Fibroblast of lung (primary cell): ENCODE data around the gene MDFIC. TPM values are rescaled to one million over a fixed set of nuclear protein-coding genes. Genes with fewer than 3 reads are reported as not detected.

ENCODE experiments used
- DNase-seq, 2 donors: peaks; one replicate each; pipeline versions ENCODE4 v3.0.0 to v3.0.0-alpha.2; 2010; ENCODE audit warnings: low read depth in 2 of 2
- H2AFZ ChIP-seq: 2 replicates; pipeline ENCODE4 v1.5.1; 2012; ENCODE audit warnings: low read length, control low read depth, inconsistent platforms
- H3K27ac ChIP-seq: 2 replicates; pipeline ENCODE4 v1.5.1; 2011; ENCODE audit warnings: low read length, control low read depth; ENCODE audit not compliant: insufficient read depth
- H3K27me3 ChIP-seq: 2 replicates; pipeline ENCODE4 v1.5.1; 2011; ENCODE audit warnings: mild to moderate bottlenecking, low read length; ENCODE audit not compliant: control insufficient read depth, insufficient read depth
- H3K36me3 ChIP-seq: 2 replicates; pipeline ENCODE4 v1.5.1; 2011; ENCODE audit warnings: low read length; ENCODE audit not compliant: control insufficient read depth, insufficient read depth
- H3K4me1 ChIP-seq: 2 replicates; pipeline ENCODE4 v1.5.1; 2011; ENCODE audit warnings: low read length; ENCODE audit not compliant: control insufficient read depth, insufficient read depth; ENCODE audit errors: extremely low read depth
- H3K4me2 ChIP-seq: 2 replicates; pipeline ENCODE4 v1.5.1; 2011; ENCODE audit warnings: low read length, control low read depth; ENCODE audit not compliant: insufficient read depth; ENCODE audit errors: extremely low read depth
- H3K4me3 ChIP-seq, 4 experiments: fragments of 200-600 bp in 1 of 4; sonication (generic) in 1 of 4; replicated peaks in 1 of 4; 2 replicates each; pipeline ENCODE4 v1.5.1; 2011 to 2016; ENCODE audit warnings: low read length in 4 of 4, low read depth in 3 of 4, mild to moderate bottlenecking in 3 of 4, control low read depth in 2 of 4, inconsistent platforms in 1 of 4, mixed read lengths in 1 of 4; ENCODE audit not compliant: insufficient read depth in 1 of 4; ENCODE audit errors: control extremely low read depth in 1 of 4
- H3K79me2 ChIP-seq: 2 replicates; pipeline ENCODE4 v1.5.1; 2012; ENCODE audit warnings: mild to moderate bottlenecking, low read length, inconsistent platforms; ENCODE audit not compliant: control insufficient read depth, insufficient read depth
- H3K9ac ChIP-seq: 2 replicates; pipeline ENCODE4 v1.5.1; 2011; ENCODE audit warnings: mild to moderate bottlenecking, low read length, control low read depth; ENCODE audit not compliant: insufficient read depth
- H3K9me3 ChIP-seq: 2 replicates; pipeline ENCODE4 v1.5.1; 2012; ENCODE audit warnings: low read depth, low read length; ENCODE audit not compliant: control insufficient read depth, insufficient read depth
- H4K20me1 ChIP-seq: 2 replicates; pipeline ENCODE4 v1.5.1; 2011; ENCODE audit warnings: low read length; ENCODE audit not compliant: control insufficient read depth, insufficient read depth; ENCODE audit errors: extremely low read depth
- EZH2 ChIP-seq: IDR thresholded peaks from 2 replicates; pipeline ENCODE4 v1.5.1; 2012; ENCODE audit warnings: low read length, control low read depth, mild to moderate bottlenecking; ENCODE audit errors: missing control alignments
- polyA plus RNA-seq, 2 donors: library from polyadenylated mRNA; depleted of rRNA in 1 of 2; stranded (reverse) in 1 of 2; unstranded in 1 of 2; fragments of >200 nt; gene quantifications; 2 replicates each; pipeline ENCODE4 v1.2.1, GENCODE V29; 2011 to 2012; ENCODE audit warnings: missing spikeins in 1 of 2
- total RNA-seq: library from RNA; depleted of rRNA; stranded (reverse); fragments of >200 nt; gene quantifications from 2 replicates; pipeline ENCODE4 v1.2.1, GENCODE V29; 2014
- TF ChIP-seq, protein P1 (sequence below), 2 donors: IDR thresholded peaks in 1 of 2; conservative IDR thresholded peaks in 1 of 2; 1 replicate in 1 of 2; 2 replicates in 1 of 2; pipeline ENCODE4 v1.5.1; 2011 to 2012; ENCODE audit warnings: low read length in 2 of 2, control low read depth in 1 of 2, inconsistent platforms in 1 of 2, low read depth in 1 of 2, mild to moderate bottlenecking in 1 of 2

MDFIC gene
- total and polyA plus RNA-seq, 2 donors (not counting 1 experiment from before 2014, with no cell fraction given): 38.7 to 67.4 TPM

DNA sequence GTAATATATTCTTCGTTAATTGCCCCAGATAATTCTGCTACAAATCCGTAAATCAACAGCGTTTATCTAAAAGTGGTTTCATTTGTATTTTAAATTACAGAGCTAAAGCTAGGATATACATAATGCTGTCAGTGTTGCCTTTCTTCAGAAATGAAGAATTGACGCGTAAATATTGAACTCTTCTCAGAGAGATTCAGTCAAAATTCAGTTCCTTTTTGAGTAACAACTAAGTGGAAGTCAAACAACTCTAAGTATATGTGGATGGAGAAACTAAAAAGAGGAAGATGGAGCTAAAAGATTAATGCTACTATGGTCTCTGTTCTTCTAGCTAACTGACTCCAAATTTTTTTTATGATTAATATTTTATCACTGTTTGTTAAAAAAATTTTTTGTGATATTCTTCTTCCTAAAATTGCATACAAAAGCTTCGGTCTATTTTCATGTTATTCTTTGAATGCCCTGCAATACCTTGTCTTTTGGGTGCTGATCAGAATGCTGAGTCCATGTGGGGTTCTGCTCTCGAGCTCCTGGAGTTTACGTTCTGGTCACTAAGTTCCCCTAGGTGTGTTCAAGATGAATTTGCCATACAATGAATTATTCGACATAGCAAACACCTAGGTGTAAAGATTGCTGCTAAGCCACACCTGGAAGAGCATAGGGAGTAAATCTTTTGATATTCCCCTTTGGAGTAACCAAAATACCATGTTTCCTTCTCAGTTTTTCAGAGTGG, 20.7 kb downstream of the MDFIC start:
- Histone ChIP-seq H3K27me3 (no peaks in the 10 kb centered on the region), H3K79me2 (peaks cover 43% of the 10 kb centered on the region), H2AFZ (no peak overlapping the region), H3K9me3 (no peaks in the 10 kb centered on the region), H3K27ac (no peak overlapping the region), H3K36me3 (no peaks in the 10 kb centered on the region), H4K20me1 (no peaks in the 10 kb centered on the region), H3K4me3 (no peak overlapping the region), H3K4me2 (no peak overlapping the region), H3K9ac (no peak overlapping the region), H3K4me1 (peaks cover 14% of the 10 kb centered on the region)
- TF ChIP-seq EZH2: no peak
- TF ChIP-seq, protein P1, sequence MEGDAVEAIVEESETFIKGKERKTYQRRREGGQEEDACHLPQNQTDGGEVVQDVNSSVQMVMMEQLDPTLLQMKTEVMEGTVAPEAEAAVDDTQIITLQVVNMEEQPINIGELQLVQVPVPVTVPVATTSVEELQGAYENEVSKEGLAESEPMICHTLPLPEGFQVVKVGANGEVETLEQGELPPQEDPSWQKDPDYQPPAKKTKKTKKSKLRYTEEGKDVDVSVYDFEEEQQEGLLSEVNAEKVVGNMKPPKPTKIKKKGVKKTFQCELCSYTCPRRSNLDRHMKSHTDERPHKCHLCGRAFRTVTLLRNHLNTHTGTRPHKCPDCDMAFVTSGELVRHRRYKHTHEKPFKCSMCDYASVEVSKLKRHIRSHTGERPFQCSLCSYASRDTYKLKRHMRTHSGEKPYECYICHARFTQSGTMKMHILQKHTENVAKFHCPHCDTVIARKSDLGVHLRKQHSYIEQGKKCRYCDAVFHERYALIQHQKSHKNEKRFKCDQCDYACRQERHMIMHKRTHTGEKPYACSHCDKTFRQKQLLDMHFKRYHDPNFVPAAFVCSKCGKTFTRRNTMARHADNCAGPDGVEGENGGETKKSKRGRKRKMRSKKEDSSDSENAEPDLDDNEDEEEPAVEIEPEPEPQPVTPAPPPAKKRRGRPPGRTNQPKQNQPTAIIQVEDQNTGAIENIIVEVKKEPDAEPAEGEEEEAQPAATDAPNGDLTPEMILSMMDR (conservative IDR thresholded peaks at IDR 0.05 in 1 of 2, IDR thresholded peaks at IDR 0.05 in 1 of 2; ENCODE audit: low read depth in 1 of 2, low read length in 2 of 2): no peak
- DNase-seq: no peak

DNA sequence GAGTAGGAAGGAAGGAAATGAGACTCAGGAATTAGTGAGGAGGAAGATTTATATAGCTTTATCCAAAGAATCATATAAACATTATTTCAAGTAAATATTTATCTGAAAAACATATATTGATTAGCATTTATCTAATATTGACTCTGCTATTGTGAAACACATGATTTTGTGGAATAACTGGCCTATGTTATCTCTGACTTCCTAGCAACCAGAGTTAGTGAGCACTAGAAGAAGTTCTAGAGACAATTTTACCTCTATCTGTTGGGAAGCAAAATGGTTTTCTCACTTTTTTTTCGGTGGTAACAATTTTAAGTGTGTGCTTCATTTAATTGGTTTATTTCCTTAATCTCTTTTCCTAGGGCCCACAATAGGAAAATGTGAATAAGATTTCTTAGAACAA, 21.6 kb downstream of the MDFIC start:
- H3K4me2 ChIP-seq: no peak overlapping the region
- H3K27me3 ChIP-seq: no peaks in the 10 kb centered on the region
- H3K4me1 ChIP-seq: peaks cover 14% of the 10 kb centered on the region
- H3K4me3 ChIP-seq: no peak overlapping the region
- H2AFZ ChIP-seq: no peak overlapping the region
- H3K9me3 ChIP-seq: no peaks in the 10 kb centered on the region
- peaks cover 40% of the 10 kb centered on the region for H3K79me2 ChIP-seq
- no peaks in the 10 kb centered on the region for H3K36me3 ChIP-seq
- DNase-seq: no peak
- TF ChIP-seq EZH2: no peak
- TF ChIP-seq, protein P1 (conservative IDR thresholded peaks at IDR 0.05 in 1 of 2, IDR thresholded peaks at IDR 0.05 in 1 of 2; ENCODE audit: low read depth in 1 of 2, low read length in 2 of 2): no peak
- no peaks in the 10 kb centered on the region for H4K20me1 ChIP-seq
- peak overlapping the region; percentile 29 for H3K27ac ChIP-seq
- H3K9ac ChIP-seq: no peak overlapping the region

DNA sequence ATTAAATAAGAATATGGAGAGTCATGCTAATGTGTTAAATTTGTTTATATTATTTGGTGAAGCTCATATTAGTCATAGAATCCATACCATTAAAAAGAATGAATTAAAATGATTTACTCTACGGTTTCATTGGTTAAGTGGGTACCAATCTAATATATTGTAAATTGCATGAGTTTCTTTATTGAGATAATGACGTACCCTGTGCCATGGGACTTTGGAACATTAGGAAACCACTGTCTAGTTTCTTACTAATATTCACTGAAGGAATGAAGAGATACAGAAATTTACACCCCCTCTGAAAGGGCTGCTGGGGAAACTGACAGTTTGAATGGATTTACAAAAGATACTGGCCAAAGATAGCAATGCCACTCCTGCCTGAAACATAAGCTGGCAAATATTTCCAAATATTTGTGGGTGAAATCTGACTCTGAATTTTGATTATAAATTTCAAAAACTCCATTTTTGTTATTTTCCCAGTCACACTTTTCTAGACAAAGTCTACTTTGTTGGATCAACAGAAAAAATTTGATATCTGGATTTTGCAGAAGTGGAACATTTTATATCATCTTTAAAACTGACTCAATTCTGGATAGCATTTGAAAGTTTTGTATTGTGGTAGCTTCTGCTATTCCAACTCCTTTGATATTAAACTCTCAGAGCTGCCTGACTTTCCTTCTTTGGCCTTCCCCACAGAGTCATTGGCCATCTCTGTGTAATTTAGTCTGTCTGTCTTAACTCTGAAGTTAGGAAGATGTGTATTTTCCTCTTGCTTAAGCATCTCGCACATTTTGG, 22.3 kb downstream of the MDFIC start:
- peak; percentile 31 to 60 for DNase-seq
- peak overlapping the region; percentile 84 for H3K27ac ChIP-seq
- no peaks in the 10 kb centered on the region for H3K36me3 ChIP-seq
- TF ChIP-seq, protein P1 (conservative IDR thresholded peaks at IDR 0.05 in 1 of 2, IDR thresholded peaks at IDR 0.05 in 1 of 2; ENCODE audit: low read depth in 1 of 2, low read length in 2 of 2): no peak
- TF ChIP-seq EZH2: no peak
- H3K9me3 ChIP-seq: no peaks in the 10 kb centered on the region
- H3K4me2 ChIP-seq: peak overlapping the region; percentile 74
- H3K9ac ChIP-seq: peak overlapping the region; percentile 43
- H3K79me2 ChIP-seq: peaks cover 39% of the 10 kb centered on the region
- H3K4me3 ChIP-seq: peak overlapping the region in 3 of 4 experiments; percentile 23 to 56 (median 53)
- H3K4me1 ChIP-seq: peaks cover 14% of the 10 kb centered on the region
- H4K20me1 ChIP-seq: no peaks in the 10 kb centered on the region
- peak overlapping the region; percentile 69 for H2AFZ ChIP-seq
- H3K27me3 ChIP-seq: no peaks in the 10 kb centered on the region
